ENCODE measurements around the gene MST1R.
A peak's percentile ranks its signal among the peaks of the same experiment; 100 is the strongest.
"Not testable (repeated sequence)": the region's sequence is repeated elsewhere in the genome, so short reads cannot be mapped to it uniquely, and the experiment has no call there.

The MST1R gene

DNA sequence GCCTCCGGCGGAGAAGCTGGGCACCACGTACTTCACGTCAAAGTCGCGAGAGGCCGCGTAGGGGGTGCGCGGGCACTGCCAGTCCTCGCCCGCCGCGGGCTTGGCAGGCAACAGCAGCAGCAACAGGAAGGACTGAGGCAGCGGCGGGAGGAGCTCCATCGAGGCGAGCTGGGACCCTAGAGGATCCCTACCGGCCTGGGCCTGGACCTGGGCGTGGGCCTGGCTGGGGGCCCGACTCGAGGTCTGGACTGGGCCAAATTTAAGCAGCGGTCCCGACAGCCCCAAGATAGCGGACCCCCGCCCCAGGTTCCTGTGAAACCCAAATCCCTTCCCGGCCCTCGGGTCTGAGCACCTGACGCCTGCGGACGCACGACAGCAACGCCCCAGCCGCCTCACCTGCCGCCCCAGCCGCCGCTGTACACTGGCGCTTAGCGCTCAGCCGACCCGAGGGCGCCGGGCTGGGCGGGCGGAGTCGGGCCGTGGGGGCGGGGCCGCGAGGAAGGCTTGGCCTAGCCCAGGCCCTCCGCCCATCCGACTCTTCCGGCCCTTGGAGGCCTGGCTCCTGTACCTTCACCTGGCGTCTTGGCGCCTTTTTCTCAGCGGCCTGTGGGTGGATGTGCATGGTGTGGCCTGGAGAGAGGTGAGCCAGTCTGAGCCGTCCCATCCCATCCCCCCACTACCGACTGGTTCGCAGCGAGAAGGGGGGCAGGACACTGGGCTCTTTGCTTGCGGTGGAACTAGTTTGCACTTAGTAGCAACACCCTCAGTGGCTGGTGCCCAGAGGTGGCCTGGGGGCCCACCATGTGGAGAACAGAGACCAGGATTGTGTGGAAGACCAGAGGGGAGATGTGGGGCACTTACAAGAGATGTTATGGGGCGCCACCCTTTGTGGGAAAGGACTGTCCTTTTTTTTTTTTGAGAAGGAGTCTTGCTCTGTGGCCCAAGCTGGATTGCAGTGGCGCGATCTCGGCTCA lies at the start of gene MST1R:
MST1R (minus strand) TSS at position 423 of the 974 bp plus-strand sequence; CDS start at position 159, 264 bp downstream.
- peak; percentile 67 for DNase-seq (ENCODE audit: low spot score)

GRCh38 chr3:49952924-49953323 lies 49.3 kb upstream of the MST1R start:
- DNase-seq (ENCODE audit: low spot score): no peak

DNA sequence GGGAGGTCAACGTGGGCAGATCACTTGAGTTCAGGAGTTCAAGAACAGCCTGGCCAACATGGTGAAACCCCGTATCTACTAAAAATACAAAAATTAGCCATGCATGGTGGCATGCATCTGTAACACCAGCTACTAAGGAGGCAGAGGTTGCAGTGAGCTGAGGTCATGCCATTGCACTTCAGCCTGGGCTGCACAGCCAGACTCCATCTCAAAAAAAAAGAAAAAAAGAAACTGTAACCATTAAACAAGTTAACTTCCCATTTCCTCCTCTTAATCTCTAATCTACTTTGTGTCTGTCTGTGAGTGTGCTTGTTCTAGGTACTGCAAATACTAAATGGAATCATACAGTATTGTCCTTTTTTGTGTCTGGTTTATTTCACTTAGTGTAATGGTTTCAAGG lies 39.0 kb upstream of the MST1R start:
- DNase-seq (ENCODE audit: low spot score): no peak

GRCh38 chr3:49940667-49941249 lies 37.1 kb upstream of the MST1R start:
- no peak for DNase-seq (ENCODE audit: low spot score)

GRCh38 chr3:49939858-49940666 lies 36.4 kb upstream of the MST1R start, which contains the start of gene RBM6:
Gene RBM6, plus strand, starts transcription at chr3:49940150. Its CDS starts 22,492 bp downstream, at chr3:49962642.
- peak; percentile 96 for DNase-seq (ENCODE audit: low spot score)

DNA sequence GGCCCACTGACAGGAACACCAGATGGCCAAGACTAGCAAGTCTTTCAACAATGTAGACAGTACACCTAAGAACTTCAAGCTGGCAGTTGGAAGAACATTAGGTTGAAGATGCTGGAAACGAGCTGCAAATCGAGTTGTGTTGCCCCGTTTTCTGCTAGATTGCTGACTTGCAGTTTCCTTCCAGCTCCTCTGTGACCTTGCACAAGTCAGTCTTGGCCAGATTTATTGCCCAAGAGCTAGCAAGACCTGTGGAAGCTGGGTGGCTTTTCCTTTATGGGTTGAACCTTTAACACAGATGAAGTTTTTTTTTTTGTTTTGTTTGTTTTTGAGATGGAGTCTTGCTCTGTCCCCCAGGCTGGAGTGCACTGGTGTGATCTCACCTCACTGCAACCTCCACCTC lies 33.4 kb upstream of the MST1R start:
- DNase-seq (ENCODE audit: low spot score): no peak

- DNase-seq (ENCODE audit: low spot score): not testable (repeated sequence)
Measured at GRCh38 chr3:49932281-49932680, 28.6 kb upstream of the MST1R start.

DNA sequence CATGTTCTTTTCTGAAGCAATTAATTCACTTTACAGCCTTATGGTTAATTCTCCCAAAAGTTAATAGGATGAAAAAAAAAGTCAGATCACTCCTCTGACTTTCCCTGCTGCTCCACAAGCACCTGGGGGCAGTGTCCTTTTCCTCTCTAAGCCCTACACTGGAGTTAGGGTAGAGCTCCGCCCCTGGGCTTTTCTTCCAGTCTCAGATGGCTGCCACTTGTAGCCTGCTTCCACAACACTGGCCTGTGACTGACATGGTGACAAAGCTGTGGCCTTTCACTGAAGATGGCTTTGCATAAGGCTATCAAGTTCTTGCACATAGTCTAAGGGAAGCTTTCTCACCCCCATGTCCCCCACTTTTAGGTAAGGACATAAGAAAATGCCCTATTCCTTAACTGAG lies 27.2 kb upstream of the MST1R start:
- DNase-seq (ENCODE audit: low spot score): no peak

- DNase-seq (ENCODE audit: low spot score): no peak
Measured at GRCh38 chr3:49930168-49930690, 26.6 kb upstream of the MST1R start.

GRCh38 chr3:49929291-49930167 lies 25.9 kb upstream of the MST1R start, which contains the start of gene MON1A:
Gene MON1A, minus strand, starts transcription at chr3:49929811. Its CDS starts 16,465 bp downstream, at chr3:49913346.
- peak; percentile 86 for DNase-seq (ENCODE audit: low spot score)

DNA sequence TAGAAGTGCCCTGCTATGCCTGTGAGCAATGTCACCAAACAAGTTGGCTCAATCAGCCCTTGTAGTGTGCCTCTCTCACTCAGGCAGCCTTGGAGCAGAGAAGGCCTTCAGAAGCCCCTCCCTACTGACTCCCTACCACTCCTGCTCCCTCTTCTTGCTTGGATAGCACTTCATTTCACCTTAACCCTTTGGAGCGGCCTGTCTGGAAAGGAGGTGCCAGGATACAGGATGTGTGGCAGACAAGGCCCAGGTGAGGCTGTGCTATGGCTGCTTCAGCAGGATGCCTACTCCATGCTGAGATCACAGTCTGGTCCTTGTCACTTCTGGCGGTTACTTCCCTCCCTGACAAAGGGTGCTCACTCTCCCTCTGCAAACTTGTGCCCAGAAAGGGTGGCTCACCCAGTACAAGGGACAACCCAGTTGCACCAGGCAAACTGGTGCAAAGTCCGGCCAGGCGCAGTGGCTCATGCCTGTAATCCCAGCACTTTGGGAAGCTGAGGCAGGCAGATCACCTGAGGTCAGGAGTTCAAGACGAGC lies 24.9 kb upstream of the MST1R start:
- no peak for DNase-seq (ENCODE audit: low spot score)

DNA sequence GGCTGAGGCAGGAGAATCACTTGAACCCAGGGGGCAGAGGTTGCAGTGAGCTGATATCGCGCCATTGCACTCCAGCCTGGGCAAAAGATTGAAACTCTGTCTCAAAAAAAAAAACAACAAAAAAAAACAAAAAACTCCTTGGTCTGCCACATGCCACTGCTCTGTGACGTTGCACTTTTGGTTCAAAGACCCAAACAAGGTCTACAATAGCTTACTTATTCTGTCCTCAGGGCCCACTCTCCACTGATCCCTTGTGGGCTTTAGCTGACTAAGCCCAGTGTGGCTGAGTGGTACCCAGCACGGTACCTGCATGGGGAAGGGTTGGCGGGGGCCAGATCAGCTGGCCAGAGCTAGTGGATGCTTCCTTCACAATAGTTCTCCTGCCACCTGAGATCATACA lies 24.1 kb upstream of the MST1R start:
- no peak for DNase-seq (ENCODE audit: low spot score)

DNA sequence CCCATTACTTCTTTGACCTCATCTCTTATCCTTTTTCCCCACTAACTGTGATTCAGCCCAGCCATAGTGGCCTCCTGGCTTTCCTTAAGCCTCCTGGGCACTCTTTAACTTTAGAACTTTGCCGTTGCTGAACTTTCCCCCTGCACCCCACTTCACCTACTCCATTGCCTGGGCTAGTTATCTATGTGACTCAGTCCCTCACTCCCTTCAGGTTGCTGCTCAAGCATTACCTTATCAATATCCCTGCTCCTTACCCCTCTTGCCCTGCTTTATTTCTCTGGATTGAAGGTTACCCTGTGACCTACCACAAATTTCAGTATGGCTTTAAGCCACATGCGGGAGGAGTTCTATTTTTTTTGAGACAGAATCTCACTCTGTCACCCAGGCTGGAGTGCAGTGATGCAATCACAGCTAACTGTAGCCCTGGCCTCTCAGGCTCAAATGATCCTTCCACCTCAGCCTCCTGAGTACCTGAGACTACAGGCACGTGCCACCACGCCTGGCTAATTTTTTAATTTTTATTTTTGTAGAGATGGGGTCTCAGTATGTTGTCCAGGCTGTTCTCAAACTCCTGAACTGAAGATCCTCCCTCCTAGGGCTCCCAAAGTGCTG lies 22.6 kb upstream of the MST1R start:
- DNase-seq (ENCODE audit: low spot score): no peak

- no peak for DNase-seq (ENCODE audit: low spot score)
Measured at GRCh38 chr3:49925485-49925884, 21.8 kb upstream of the MST1R start.

DNA sequence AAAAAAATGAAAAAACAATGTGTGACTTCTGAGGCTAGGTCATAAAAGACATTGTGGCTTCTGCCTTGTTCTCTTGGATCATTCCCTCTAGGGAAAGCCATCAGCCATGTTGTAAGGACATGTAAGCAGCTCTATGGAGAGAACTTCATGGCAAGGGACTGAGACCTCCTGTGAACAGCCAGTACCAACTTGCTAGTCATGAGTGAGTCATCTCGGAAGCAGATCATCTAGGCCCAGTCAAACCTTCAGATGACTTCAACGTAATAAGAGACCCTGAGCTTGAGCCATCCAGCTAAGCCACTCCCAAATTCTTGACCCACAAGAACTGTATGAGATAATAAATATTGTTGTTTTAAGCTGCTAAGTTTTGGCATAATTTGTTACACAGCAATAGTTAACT lies 21.0 kb upstream of the MST1R start:
- DNase-seq (ENCODE audit: low spot score): no peak

DNA sequence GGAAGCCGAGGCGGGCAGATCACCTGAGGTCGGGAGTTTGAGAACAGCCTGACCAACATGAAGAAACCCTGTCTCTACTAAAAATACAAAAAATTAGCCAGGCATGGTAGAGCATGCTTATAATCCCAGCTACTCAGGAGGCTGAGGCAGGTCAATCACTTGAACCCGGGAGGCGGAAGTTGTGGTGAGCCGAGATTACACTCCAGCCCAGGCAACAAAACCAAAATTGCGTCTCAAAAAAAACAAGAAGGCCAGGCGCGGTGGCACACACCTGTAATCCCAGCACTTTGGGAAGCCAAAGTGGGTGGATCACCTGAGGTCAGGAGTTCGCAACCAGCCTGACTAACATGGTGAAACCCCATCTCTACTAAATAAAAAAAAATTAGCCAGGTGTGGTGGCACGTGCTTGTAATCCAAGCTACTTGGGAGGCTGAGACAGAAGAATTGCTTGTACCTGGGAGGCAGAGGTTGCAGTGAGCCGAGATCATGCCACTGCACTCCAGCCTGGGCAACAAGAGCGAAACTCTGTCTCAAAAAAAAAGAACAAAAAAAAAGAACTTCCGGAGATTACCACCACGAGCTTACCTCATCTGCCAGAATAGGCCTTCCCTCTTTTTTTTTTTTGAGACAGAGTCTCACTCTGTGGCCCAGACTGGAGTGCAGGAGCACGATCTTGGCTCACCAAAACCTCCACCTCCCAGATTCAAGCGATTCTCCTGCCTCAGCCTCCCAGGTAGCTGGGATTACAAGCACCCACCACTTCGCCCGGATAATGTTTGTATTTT lies 14.3 kb upstream of the MST1R start:
- not testable (repeated sequence) for DNase-seq (ENCODE audit: low spot score)

DNA sequence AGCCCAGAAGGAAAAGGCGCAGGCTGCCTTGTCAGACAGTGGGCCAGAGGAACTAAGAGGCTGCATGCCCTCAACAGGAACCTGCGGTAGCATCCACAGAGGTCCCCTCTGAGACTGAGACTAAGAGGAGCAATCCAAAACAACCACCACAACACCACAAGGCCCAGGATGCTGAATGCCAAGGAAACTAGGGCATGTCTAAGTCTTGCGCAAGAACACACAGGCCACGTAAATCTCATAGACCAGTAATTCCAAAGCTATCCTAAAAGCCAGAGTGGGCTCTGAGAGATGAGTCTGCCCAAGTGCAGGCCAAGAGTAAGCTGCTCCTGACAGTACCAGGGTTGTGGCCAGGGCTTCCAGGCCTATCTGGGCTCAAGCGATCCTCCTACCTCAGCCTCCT lies 13.0 kb upstream of the MST1R start:
- DNase-seq (ENCODE audit: low spot score): no peak

- no peak for DNase-seq (ENCODE audit: low spot score)
Measured at GRCh38 chr3:49914906-49915305, 11.2 kb upstream of the MST1R start.

DNA sequence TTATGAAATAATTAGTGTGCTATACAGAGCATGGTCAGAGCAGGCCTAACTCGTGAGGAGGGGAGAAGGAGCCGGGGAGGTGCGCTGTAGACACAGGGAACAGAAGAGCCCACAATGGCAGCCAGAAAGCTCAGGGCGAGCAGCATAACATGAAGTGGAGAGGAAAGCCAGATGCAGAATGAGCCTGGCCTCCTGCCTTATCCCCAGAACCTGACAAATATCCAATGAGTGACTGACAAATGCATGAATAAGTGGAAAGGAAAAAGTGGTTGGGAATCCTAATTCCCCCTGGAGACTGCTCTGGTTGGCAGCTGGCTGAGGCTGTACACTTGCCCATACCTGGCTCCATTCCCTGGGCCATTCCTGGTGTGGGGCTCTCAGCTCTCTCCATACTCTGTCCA lies 9.2 kb upstream of the MST1R start:
- no peak for DNase-seq (ENCODE audit: low spot score)

GRCh38 chr3:49911611-49912010 lies 7.9 kb upstream of the MST1R start:
- no peak for DNase-seq (ENCODE audit: low spot score)

Measured in COLO829 (cell line).